GM10248 (cell line): ENCODE data around the gene PDCD2L.

Experiments
- CTCF ChIA-PET: fragments of 300-600 bp; sonication (Branson Sonifier 250); formaldehyde crosslinking; extraction: SDS; loops from one replicate; lab custom pipeline; 2021; ENCODE audit warnings: antibody characterized with exemption; lab: Yijun Ruan, JAX
- POLR2A ChIA-PET: fragments of 350-650 bp; sonication (Branson Sonifier 250); formaldehyde crosslinking; extraction: SDS; loops from one replicate; lab custom pipeline; 2020; ENCODE audit warnings: antibody characterized with exemption; lab: Yijun Ruan, JAX
- DNase-seq: peaks from one replicate; pipeline ENCODE4 v3.0.0; 2012; ENCODE audit errors: extremely low spot score
- CTCF ChIP-seq: IDR thresholded peaks from 2 replicates; pipeline ENCODE4 v1.5.1; 2012; ENCODE audit warnings: mild to moderate bottlenecking, low read depth; ENCODE audit errors: extremely low read depth, missing control alignments, control extremely low read depth

The PDCD2L gene

GRCh38 chr19:34370983-34371382 is 33.2 kb upstream of the PDCD2L start:
- CTCF ChIA-PET: interaction anchor here (1.0 to 1.3 kb wide), 2 partner anchors 10 to 11 kb away, joined by 4 to 5 read pairs; no protein-coding TSS in a partner anchor
- TF ChIP-seq CTCF: no peak
- POLR2A ChIA-PET: no interaction called here
- no peak for DNase-seq

- ChIA-PET POLR2A (no interaction called here), CTCF (interaction anchor here (1.2 to 1.5 kb wide), 2 partner anchors 12 to 57 kb away, joined by 3 to 4 read pairs; no protein-coding TSS in a partner anchor)
- no peak for TF ChIP-seq CTCF
- DNase-seq: no peak
These were observed 30.5 kb upstream of the PDCD2L start for GRCh38 chr19:34373601-34374288.

- DNase-seq: no peak
- ChIA-PET CTCF (no interaction called here), POLR2A (no interaction called here)
- no peak for TF ChIP-seq CTCF
These were observed 28.6 kb upstream of the PDCD2L start for GRCh38 chr19:34375598-34375997.

- POLR2A ChIA-PET: no interaction called here
- CTCF ChIA-PET: no interaction called here
- TF ChIP-seq CTCF: no peak
- no peak for DNase-seq
These were observed 23.5 kb upstream of the PDCD2L start for GRCh38 chr19:34380639-34381241.

GRCh38 chr19:34381399-34382251 is 22.6 kb upstream of the PDCD2L start:
- ChIA-PET CTCF (no interaction called here), POLR2A (no interaction called here)
- no peak for TF ChIP-seq CTCF
- no peak for DNase-seq

GRCh38 chr19:34382471-34382870 is 21.7 kb upstream of the PDCD2L start:
- TF ChIP-seq CTCF: no peak
- CTCF ChIA-PET: no interaction called here
- DNase-seq: no peak
- POLR2A ChIA-PET: no interaction called here
